PC-3 (cell line): Measurements from ENCODE around the gene SMPX.

ENCODE experiments used
- EZH2 ChIP-seq: fragments of 300-600 bp; sonication (generic); IDR thresholded peaks from one replicate; pipeline ENCODE4 v1.6.1; 2017; ENCODE audit warnings: antibody characterized with exemption, mild to moderate bottlenecking, low read length; ENCODE audit not compliant: unreplicated experiment
- EZH2phosphoT487 ChIP-seq: fragments of 300-600 bp; sonication (generic); IDR thresholded peaks from 2 replicates; pipeline ENCODE4 v1.6.1; 2018; ENCODE audit warnings: mild to moderate bottlenecking, antibody characterized with exemption, low read length, borderline replicate concordance
- TF ChIP-seq, protein P1 (sequence below): fragments of 300-600 bp; sonication (generic); conservative IDR thresholded peaks from 2 replicates; pipeline ENCODE4 v1.5.1; 2017; ENCODE audit warnings: antibody characterized with exemption, low read depth, mild to moderate bottlenecking, low read length

DNA sequence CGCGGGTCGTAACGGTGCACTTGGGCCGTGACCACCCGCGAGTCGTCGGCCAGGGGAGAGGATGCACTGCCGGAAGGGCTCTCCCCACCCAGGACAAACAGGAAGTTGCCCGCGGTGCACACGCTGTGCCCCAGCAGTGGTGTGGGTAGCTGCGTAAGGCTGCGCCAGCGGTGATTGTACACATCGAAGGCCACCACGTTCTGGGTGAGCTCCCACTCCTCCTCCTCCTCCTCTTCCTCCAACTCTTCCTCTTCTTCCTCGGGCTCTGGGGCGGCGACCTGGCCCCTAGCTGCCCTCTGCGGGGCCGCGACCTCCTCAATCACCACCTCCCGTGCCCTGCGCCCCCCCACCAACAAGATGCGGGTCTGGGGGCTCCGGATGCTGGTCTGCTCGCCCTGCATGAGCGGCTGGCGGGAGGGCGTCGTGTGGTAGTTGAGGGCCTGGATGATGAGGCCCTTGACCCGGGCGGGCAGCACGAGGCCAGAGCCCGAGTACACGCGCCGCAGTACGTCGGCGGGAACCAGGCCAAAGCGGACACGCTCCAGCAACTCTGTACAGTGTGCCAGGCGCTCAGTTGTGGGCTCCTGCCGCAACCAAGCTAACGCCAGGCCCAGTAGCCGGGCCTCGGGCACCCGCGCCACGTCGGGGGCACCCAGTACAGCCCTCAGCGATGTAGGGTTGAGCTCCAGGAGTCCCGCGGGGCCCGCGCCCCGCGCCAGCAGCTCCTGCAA is 101.2 kb downstream of the SMPX start:
- TF ChIP-seq, protein P1, sequence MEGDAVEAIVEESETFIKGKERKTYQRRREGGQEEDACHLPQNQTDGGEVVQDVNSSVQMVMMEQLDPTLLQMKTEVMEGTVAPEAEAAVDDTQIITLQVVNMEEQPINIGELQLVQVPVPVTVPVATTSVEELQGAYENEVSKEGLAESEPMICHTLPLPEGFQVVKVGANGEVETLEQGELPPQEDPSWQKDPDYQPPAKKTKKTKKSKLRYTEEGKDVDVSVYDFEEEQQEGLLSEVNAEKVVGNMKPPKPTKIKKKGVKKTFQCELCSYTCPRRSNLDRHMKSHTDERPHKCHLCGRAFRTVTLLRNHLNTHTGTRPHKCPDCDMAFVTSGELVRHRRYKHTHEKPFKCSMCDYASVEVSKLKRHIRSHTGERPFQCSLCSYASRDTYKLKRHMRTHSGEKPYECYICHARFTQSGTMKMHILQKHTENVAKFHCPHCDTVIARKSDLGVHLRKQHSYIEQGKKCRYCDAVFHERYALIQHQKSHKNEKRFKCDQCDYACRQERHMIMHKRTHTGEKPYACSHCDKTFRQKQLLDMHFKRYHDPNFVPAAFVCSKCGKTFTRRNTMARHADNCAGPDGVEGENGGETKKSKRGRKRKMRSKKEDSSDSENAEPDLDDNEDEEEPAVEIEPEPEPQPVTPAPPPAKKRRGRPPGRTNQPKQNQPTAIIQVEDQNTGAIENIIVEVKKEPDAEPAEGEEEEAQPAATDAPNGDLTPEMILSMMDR = no peak
- no peak for TF ChIP-seq EZH2
- no peak for TF ChIP-seq EZH2phosphoT487
